Stimulated activated CD4-positive, alpha-beta T cell treated with anti-CD3 and anti-CD28 coated beads, Interleukin-4, amount 100 ng/mL, for 48 hours (primary cell): ENCODE results near the gene KCNQ4.

Experiments
- DNase-seq, 2 donors: peaks; one replicate each; pipeline ENCODE4 v3.0.0-alpha.2; 2020; ENCODE audit warnings: low read depth in 2 of 2

Gene KCNQ4

GRCh38 chr1:40818264-40818961 lies 34.8 kb downstream of the KCNQ4 start:
- peak; percentile 82 to 88 for DNase-seq

- no peak for DNase-seq
Measured at GRCh38 chr1:40819101-40819500, 35.5 kb downstream of the KCNQ4 start.

GRCh38 chr1:40820251-40820797 lies 36.7 kb downstream of the KCNQ4 start:
- no peak for DNase-seq

GRCh38 chr1:40820911-40821693 lies 37.5 kb downstream of the KCNQ4 start:
- no peak for DNase-seq

- no peak for DNase-seq
Measured at GRCh38 chr1:40822890-40823289, 39.3 kb downstream of the KCNQ4 start.

- no peak for DNase-seq
Measured at GRCh38 chr1:40823345-40823744, 39.8 kb downstream of the KCNQ4 start.

GRCh38 chr1:40823983-40824382 lies 40.4 kb downstream of the KCNQ4 start:
- no peak for DNase-seq

GRCh38 chr1:40824591-40825434 lies 41.2 kb downstream of the KCNQ4 start:
- DNase-seq = no peak

GRCh38 chr1:40825435-40825788 lies 41.8 kb downstream of the KCNQ4 start:
- DNase-seq = no peak

GRCh38 chr1:40825996-40826395 lies 42.4 kb downstream of the KCNQ4 start:
- DNase-seq = no peak

GRCh38 chr1:40829631-40830245 lies 46.2 kb downstream of the KCNQ4 start:
- DNase-seq = no peak

GRCh38 chr1:40830419-40830943 lies 46.9 kb downstream of the KCNQ4 start:
- DNase-seq = no peak

GRCh38 chr1:40831001-40831732 lies 47.6 kb downstream of the KCNQ4 start:
- no peak for DNase-seq

- DNase-seq = no peak
Measured at GRCh38 chr1:40833979-40834378, 50.4 kb downstream of the KCNQ4 start.

GRCh38 chr1:40834968-40835545 lies 51.5 kb downstream of the KCNQ4 start:
- no peak for DNase-seq

GRCh38 chr1:40836283-40836682 lies 52.7 kb downstream of the KCNQ4 start:
- no peak for DNase-seq

- DNase-seq = no peak
Measured at GRCh38 chr1:40837601-40838000, 54.0 kb downstream of the KCNQ4 start.

GRCh38 chr1:40838045-40838979 lies 54.7 kb downstream of the KCNQ4 start:
- DNase-seq = no peak
